SK-N-SH treated with all-trans-retinoic acid at 6 μM for 48 hours (cell line): ENCODE measurements around the gene COL6A2.
A peak's percentile ranks its signal among the peaks of the same experiment; 100 is the strongest.

Source experiments
- ATAC-seq: fragments of 200-7000 bp; cut with Tn5 transposase; 3 replicates; pipeline ENCODE4 v1.9.1; 2020; ENCODE audit warnings: mild to moderate bottlenecking, moderate library complexity
- ARNTL ChIP-seq: fragments of 450-650 bp; formaldehyde crosslinking; IDR thresholded peaks from 2 replicates; pipeline ENCODE4 v1.5.0; 2020; ENCODE audit warnings: low read depth, mild to moderate bottlenecking, moderate library complexity, borderline replicate concordance
- BACH2 ChIP-seq: fragments of 250-450 bp; sonication (Bioruptor Pico); IDR thresholded peaks from 2 replicates; pipeline ENCODE4 v1.9.0; 2021; ENCODE audit warnings: mild to moderate bottlenecking, borderline replicate concordance
- CSDC2 ChIP-seq: fragments of 250-450 bp; sonication (Bioruptor Pico); IDR thresholded peaks from 2 replicates; pipeline ENCODE4 v1.5.0; 2020; ENCODE audit warnings: mild to moderate bottlenecking, moderate library complexity
- ESRRG ChIP-seq: fragments of 250-450 bp; sonication (Bioruptor Pico); IDR thresholded peaks from 2 replicates; pipeline ENCODE4 v1.6.1; 2021; ENCODE audit warnings: mild to moderate bottlenecking
- GLIS3 ChIP-seq: fragments of 250-450 bp; sonication (Bioruptor Pico); IDR thresholded peaks from 2 replicates; pipeline ENCODE4 v1.5.0; 2020; ENCODE audit warnings: mild to moderate bottlenecking, moderate library complexity
- ISL1 ChIP-seq: fragments of 250-450 bp; sonication (Bioruptor Pico); IDR thresholded peaks from 2 replicates; pipeline ENCODE4 v2.1.2; 2022; ENCODE audit warnings: mild to moderate bottlenecking, moderate library complexity
- OSR1 ChIP-seq: fragments of 250-450 bp; sonication (Bioruptor Pico); IDR thresholded peaks from 2 replicates; pipeline ENCODE4 v1.8.0; 2022; ENCODE audit warnings: moderate library complexity, mild to moderate bottlenecking, inconsistent platforms
- RARB ChIP-seq: fragments of 250-450 bp; sonication (Bioruptor Pico); IDR thresholded peaks from 2 replicates; pipeline ENCODE4 v1.8.0; 2021; ENCODE audit warnings: mild to moderate bottlenecking, moderate library complexity
- SNAI2 ChIP-seq: fragments of 250-450 bp; sonication (Bioruptor Pico); IDR thresholded peaks from 2 replicates; pipeline ENCODE4 v1.5.0; 2020; ENCODE audit warnings: mild to moderate bottlenecking, moderate library complexity
- TCF4 ChIP-seq: fragments of 250-450 bp; sonication (Bioruptor Pico); IDR thresholded peaks from 2 replicates; pipeline ENCODE4 v1.8.0; 2021; ENCODE audit warnings: mild to moderate bottlenecking, moderate library complexity, borderline replicate concordance
- TOX ChIP-seq: fragments of 250-450 bp; sonication (Bioruptor Pico); IDR thresholded peaks from 2 replicates; pipeline ENCODE4 v1.8.0; 2021; ENCODE audit warnings: mild to moderate bottlenecking, moderate library complexity, borderline replicate concordance
- ZC3H10 ChIP-seq: fragments of 250-450 bp; sonication (Bioruptor Pico); IDR thresholded peaks from 2 replicates; pipeline ENCODE4 v1.5.1; 2021; ENCODE audit warnings: mild to moderate bottlenecking, moderate library complexity
- ZFP30 ChIP-seq: fragments of 450-650 bp; formaldehyde crosslinking; IDR thresholded peaks from 2 replicates; pipeline ENCODE4 v1.5.0; 2022; ENCODE audit warnings: mild to moderate bottlenecking, moderate library complexity
- ZNF565 ChIP-seq: fragments of 450-650 bp; formaldehyde crosslinking; conservative IDR thresholded peaks from 2 replicates; pipeline ENCODE4 v1.5.0; 2020; ENCODE audit warnings: low read depth, mild to moderate bottlenecking, moderate library complexity
- ZNF70 ChIP-seq: fragments of 450-650 bp; formaldehyde crosslinking; IDR thresholded peaks from 2 replicates; pipeline ENCODE4 v1.5.0; 2020; ENCODE audit warnings: mild to moderate bottlenecking, moderate library complexity
- ZNF8 ChIP-seq: fragments of 450-650 bp; formaldehyde crosslinking; IDR thresholded peaks from 2 replicates; pipeline ENCODE4 v1.5.0; 2020; ENCODE audit warnings: mild to moderate bottlenecking, moderate library complexity
- TF ChIP-seq, protein P1 (sequence below): fragments of 250-450 bp; sonication (Bioruptor Pico); IDR thresholded peaks from 2 replicates; pipeline ENCODE4 v1.5.1; 2021; ENCODE audit warnings: mild to moderate bottlenecking, moderate library complexity
- TF ChIP-seq, protein P2 (sequence below): fragments of 250-450 bp; sonication (Bioruptor Pico); IDR thresholded peaks from 2 replicates; pipeline ENCODE4 v1.5.1; 2020; ENCODE audit warnings: low read depth, mild to moderate bottlenecking, moderate library complexity
- TF ChIP-seq, protein P3 (sequence below): fragments of 250-450 bp; sonication (Bioruptor Pico); IDR thresholded peaks from 2 replicates; pipeline ENCODE4 v1.8.0; 2020; ENCODE audit warnings: mild to moderate bottlenecking, moderate library complexity, borderline replicate concordance
- TF ChIP-seq, protein P4 (sequence below): fragments of 250-450 bp; sonication (Bioruptor Pico); IDR thresholded peaks from 2 replicates; pipeline ENCODE4 v1.8.0; 2021; ENCODE audit warnings: low read depth, mild to moderate bottlenecking, moderate library complexity, borderline replicate concordance
- TF ChIP-seq, protein P5 (sequence below): fragments of 250-450 bp; sonication (Bioruptor Pico); IDR thresholded peaks from 2 replicates; pipeline ENCODE4 v1.5.0; 2020; ENCODE audit warnings: mild to moderate bottlenecking, moderate library complexity

The COL6A2 gene

DNA sequence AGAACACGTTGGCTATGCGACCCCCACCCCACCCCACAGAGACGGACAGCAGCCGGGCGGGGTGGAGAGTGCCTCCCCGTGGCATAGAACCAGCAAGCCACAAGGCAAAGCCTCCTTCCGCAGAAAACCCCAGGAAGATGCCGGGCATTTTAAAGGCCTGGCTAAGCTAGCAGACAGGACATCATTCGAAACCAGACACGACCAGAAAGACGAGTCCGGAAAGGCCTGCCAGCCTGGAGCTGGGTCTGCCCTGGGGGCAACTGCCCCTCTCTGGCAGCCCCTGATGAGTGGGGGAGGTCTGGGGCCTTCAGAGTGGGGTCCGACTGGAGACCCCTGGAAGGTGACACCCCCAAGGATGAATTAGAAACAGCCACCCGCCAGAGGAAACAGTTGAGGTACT lies 48.9 kb downstream of the COL6A2 start:
- TF ChIP-seq, protein P1, sequence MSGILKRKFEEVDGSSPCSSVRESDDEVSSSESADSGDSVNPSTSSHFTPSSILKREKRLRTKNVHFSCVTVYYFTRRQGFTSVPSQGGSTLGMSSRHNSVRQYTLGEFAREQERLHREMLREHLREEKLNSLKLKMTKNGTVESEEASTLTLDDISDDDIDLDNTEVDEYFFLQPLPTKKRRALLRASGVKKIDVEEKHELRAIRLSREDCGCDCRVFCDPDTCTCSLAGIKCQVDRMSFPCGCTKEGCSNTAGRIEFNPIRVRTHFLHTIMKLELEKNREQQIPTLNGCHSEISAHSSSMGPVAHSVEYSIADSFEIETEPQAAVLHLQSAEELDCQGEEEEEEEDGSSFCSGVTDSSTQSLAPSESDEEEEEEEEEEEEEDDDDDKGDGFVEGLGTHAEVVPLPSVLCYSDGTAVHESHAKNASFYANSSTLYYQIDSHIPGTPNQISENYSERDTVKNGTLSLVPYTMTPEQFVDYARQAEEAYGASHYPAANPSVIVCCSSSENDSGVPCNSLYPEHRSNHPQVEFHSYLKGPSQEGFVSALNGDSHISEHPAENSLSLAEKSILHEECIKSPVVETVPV (CRISPR knock-in tag): no peak
- TF ChIP-seq ZFP30: no peak
- TF ChIP-seq TOX (CRISPR knock-in tag): no peak
- no peak for TF ChIP-seq ESRRG
- TF ChIP-seq BACH2 (CRISPR knock-in tag): no peak
- TF ChIP-seq, protein P2, sequence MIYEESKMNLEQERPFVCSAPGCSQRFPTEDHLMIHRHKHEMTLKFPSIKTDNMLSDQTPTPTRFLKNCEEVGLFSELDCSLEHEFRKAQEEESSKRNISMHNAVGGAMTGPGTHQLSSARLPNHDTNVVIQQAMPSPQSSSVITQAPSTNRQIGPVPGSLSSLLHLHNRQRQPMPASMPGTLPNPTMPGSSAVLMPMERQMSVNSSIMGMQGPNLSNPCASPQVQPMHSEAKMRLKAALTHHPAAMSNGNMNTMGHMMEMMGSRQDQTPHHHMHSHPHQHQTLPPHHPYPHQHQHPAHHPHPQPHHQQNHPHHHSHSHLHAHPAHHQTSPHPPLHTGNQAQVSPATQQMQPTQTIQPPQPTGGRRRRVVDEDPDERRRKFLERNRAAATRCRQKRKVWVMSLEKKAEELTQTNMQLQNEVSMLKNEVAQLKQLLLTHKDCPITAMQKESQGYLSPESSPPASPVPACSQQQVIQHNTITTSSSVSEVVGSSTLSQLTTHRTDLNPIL (CRISPR knock-in tag): no peak
- no peak for TF ChIP-seq ZC3H10
- TF ChIP-seq, protein P3, sequence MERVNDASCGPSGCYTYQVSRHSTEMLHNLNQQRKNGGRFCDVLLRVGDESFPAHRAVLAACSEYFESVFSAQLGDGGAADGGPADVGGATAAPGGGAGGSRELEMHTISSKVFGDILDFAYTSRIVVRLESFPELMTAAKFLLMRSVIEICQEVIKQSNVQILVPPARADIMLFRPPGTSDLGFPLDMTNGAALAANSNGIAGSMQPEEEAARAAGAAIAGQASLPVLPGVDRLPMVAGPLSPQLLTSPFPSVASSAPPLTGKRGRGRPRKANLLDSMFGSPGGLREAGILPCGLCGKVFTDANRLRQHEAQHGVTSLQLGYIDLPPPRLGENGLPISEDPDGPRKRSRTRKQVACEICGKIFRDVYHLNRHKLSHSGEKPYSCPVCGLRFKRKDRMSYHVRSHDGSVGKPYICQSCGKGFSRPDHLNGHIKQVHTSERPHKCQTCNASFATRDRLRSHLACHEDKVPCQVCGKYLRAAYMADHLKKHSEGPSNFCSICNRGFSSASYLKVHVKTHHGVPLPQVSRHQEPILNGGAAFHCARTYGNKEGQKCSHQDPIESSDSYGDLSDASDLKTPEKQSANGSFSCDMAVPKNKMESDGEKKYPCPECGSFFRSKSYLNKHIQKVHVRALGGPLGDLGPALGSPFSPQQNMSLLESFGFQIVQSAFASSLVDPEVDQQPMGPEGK (CRISPR knock-in tag): no peak
- ATAC-seq: no peak

DNA sequence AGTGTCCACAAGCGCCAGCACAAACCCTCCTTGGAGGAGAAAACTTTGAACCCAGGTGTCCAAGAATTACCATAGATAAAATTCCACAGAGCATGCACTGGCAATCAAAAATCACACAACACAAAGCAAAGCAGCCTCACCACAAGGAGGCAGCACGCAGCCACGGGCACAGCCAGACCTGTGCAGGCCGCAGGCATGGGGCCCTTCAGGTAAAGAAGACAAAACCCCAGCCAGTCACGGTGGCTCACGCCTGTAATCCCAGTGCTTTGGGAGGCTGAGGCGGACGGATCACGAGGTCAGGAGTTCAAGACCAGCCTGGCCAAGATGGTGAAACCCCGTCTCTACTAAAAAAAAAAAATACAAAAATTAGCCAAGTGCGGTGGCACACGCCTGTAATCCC lies 49.5 kb downstream of the COL6A2 start:
- peak; percentile 58 for ATAC-seq

DNA sequence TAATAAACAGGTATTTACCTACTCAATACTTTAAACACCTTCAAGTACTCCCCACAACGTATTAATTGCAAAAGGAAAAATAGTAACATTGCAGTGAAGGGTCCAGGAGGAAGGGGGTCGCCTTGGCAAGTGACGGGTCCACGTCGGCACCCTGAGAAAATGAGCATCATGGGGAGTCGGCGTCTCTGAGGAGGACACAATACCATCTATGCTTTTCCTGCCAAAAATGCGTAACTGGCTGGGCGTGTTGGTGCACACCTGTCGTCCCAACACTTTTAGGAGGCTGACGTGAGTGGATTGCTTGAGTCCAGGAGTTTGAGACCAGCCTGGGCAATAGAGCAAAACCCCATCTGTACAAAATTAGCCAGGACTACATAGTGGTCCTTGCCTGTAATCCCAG lies 50.2 kb downstream of the COL6A2 start:
- ATAC-seq: no peak
- TF ChIP-seq RARB (CRISPR knock-in tag) (no peak), TCF4 (CRISPR knock-in tag) (no peak), SNAI2 (CRISPR knock-in tag) (no peak), ISL1 (CRISPR knock-in tag) (no peak), ARNTL (CRISPR knock-in tag) (no peak), OSR1 (no peak), ZNF565 (CRISPR knock-in tag) (no peak)

DNA sequence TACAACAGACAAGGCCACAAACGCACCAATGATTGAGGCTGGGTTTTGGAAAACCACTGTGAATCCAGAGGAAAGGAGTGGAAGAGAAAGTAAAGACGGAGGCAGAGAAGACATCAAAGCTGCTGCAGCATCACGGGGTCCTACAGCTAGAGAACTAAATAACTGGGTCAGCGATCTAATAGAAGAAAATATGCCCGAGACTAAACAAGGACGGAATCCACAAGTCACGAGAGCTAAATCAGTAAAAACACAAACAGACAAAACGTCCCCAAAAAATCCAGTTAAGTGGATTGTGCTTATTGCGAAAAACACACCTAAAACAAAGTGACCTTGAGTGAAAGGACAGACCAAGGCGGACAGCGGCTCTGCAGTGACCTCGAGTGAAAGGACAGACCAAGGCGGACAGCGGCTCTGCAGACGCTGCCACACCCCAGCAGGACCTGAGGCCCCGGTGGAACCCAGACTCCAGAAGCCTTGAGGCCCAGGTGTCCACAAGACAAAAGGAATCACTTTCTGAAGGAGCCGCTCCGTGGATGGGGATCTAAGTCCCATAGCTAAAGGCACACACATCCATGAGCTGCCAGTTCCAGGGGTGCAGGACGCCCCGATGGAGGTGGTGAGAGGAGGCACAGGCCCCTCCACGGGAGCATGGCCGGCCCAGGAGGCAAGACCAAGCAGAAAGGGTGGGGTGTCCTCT lies 51.4 kb downstream of the COL6A2 start:
- no peak for TF ChIP-seq ISL1 (CRISPR knock-in tag)
- no peak for TF ChIP-seq ZNF565 (CRISPR knock-in tag)
- TF ChIP-seq ESRRG: no peak
- no peak for TF ChIP-seq ZC3H10
- ATAC-seq: no peak

DNA sequence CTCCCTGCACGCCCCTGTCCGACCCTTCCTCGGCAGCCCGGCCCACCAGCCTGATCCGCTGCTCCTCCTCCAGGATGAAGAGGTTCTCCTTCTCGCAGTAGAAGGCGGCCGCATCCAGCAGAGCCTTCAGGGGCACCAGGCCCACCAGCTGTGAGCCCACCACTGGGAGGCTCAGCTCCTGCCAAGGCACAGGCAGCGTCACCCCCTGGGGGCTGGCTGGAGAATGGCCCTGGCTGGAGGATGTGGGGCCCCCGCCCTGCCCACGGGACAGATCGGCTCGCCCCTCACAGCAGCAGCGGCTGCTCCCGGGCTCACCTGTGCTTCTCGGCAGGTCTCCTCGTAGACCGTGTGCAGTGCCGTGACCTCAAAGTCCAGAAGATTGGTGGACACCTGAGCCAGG lies 52.2 kb downstream of the COL6A2 start:
- TF ChIP-seq, protein P1 (CRISPR knock-in tag): no peak
- no peak for TF ChIP-seq CSDC2 (CRISPR knock-in tag)
- TF ChIP-seq OSR1: no peak
- TF ChIP-seq ZNF70 (CRISPR knock-in tag): no peak
- TF ChIP-seq RARB (CRISPR knock-in tag): no peak
- no peak for TF ChIP-seq ZNF8
- no peak for TF ChIP-seq ARNTL (CRISPR knock-in tag)
- TF ChIP-seq, protein P4, sequence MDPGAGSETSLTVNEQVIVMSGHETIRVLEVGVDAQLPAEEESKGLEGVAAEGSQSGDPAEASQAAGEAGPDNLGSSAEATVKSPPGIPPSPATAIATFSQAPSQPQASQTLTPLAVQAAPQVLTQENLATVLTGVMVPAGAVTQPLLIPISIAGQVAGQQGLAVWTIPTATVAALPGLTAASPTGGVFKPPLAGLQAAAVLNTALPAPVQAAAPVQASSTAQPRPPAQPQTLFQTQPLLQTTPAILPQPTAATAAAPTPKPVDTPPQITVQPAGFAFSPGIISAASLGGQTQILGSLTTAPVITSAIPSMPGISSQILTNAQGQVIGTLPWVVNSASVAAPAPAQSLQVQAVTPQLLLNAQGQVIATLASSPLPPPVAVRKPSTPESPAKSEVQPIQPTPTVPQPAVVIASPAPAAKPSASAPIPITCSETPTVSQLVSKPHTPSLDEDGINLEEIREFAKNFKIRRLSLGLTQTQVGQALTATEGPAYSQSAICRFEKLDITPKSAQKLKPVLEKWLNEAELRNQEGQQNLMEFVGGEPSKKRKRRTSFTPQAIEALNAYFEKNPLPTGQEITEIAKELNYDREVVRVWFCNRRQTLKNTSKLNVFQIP: no peak
- TF ChIP-seq TOX (CRISPR knock-in tag): no peak
- no peak for TF ChIP-seq ZNF565 (CRISPR knock-in tag)
- TF ChIP-seq ESRRG: no peak
- no peak for TF ChIP-seq ISL1 (CRISPR knock-in tag)
- no peak for TF ChIP-seq GLIS3 (CRISPR knock-in tag)
- no peak for TF ChIP-seq ZFP30
- TF ChIP-seq TCF4 (CRISPR knock-in tag): no peak
- TF ChIP-seq ZC3H10: no peak
- TF ChIP-seq, protein P5, sequence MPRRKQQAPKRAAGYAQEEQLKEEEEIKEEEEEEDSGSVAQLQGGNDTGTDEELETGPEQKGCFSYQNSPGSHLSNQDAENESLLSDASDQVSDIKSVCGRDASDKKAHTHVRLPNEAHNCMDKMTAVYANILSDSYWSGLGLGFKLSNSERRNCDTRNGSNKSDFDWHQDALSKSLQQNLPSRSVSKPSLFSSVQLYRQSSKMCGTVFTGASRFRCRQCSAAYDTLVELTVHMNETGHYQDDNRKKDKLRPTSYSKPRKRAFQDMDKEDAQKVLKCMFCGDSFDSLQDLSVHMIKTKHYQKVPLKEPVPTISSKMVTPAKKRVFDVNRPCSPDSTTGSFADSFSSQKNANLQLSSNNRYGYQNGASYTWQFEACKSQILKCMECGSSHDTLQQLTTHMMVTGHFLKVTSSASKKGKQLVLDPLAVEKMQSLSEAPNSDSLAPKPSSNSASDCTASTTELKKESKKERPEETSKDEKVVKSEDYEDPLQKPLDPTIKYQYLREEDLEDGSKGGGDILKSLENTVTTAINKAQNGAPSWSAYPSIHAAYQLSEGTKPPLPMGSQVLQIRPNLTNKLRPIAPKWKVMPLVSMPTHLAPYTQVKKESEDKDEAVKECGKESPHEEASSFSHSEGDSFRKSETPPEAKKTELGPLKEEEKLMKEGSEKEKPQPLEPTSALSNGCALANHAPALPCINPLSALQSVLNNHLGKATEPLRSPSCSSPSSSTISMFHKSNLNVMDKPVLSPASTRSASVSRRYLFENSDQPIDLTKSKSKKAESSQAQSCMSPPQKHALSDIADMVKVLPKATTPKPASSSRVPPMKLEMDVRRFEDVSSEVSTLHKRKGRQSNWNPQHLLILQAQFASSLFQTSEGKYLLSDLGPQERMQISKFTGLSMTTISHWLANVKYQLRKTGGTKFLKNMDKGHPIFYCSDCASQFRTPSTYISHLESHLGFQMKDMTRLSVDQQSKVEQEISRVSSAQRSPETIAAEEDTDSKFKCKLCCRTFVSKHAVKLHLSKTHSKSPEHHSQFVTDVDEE: no peak
- ATAC-seq: no peak
